K562 (cell line): ENCODE results near the gene SGMS1. TPM values are rescaled to one million over a fixed set of nuclear protein-coding genes. Genes with fewer than 3 reads are reported as not detected.

Experiments used
- ATAC-seq: fragments of 200-7000 bp; cut with Tn5 transposase; 3 replicates; pipeline ENCODE4 v1.9.1; 2020; ENCODE audit warnings: moderate library complexity
- BruUV-seq: library from RNA; stranded (reverse); fragments of 400-500 nt; replicated peaks from 2 replicates; lab custom pipeline; 2021; lab: Mats Ljungman, UMichigan
- CTCF ChIA-PET: fragments of 300-600 bp; formaldehyde crosslinking; extraction: SDS; loops from one replicate; lab custom pipeline; 2021; ENCODE audit warnings: low intra/inter-chr PET ratio; lab: Yijun Ruan, JAX
- POLR2A ChIA-PET: fragments of 300-600, 350-650 bp; sonication (Branson Sonifier 250); formaldehyde crosslinking; extraction: SDS; loops from one replicate; lab custom pipeline; 2021; ENCODE audit warnings: antibody characterized with exemption, inconsistent platforms; lab: Yijun Ruan, JAX
- DNase-seq, 4 experiments: peaks; one replicate each; pipeline versions ENCODE4 v3.0.0 to v3.0.0-alpha.2; 2011 to 2018; ENCODE audit warnings: low spot score in 3 of 4, mixed read lengths in 3 of 4; ENCODE audit errors: extremely low read depth in 1 of 4
- FAIRE-seq: peaks from 2 replicates; lab custom pipeline; 2011; peaks lifted over from hg19 to GRCh38; lab: Jason Lieb, UNC
- H2AFZ ChIP-seq: 2 replicates; pipeline ENCODE4 v1.6.0; 2011; ENCODE audit warnings: low read depth, low read length, control low read depth, inconsistent platforms
- H3K27ac ChIP-seq: fragments of 200-600 bp; 3 replicates; pipeline ENCODE4 v1.8.0; 2011; ENCODE audit warnings: low read depth, mild to moderate bottlenecking, control low read depth, inconsistent platforms, low read length, moderate library complexity, mixed read lengths; ENCODE audit errors: extremely low read depth
- H3K27me3 ChIP-seq, 2 experiments: fragments of 300-600 bp in 1 of 2; 2 replicates in 1 of 2; 3 replicates in 1 of 2; pipeline versions ENCODE4 v1.6.0 to v1.8.0; 2011; ENCODE audit warnings: inconsistent platforms in 2 of 2, low read length in 2 of 2, mild to moderate bottlenecking in 1 of 2, mixed read lengths in 1 of 2, moderate library complexity in 1 of 2; ENCODE audit not compliant: control insufficient read depth in 2 of 2, insufficient read depth in 2 of 2
- H3K36me3 ChIP-seq: fragments of 300-600 bp; 3 replicates; pipeline ENCODE4 v1.8.0; 2011; ENCODE audit warnings: mild to moderate bottlenecking, low read length, inconsistent platforms; ENCODE audit not compliant: control insufficient read depth, insufficient read depth
- H3K4me1 ChIP-seq, 2 experiments: fragments of 200-600 bp in 1 of 2; replicated peaks in 1 of 2; 2 replicates in 1 of 2; 3 replicates in 1 of 2; pipeline versions ENCODE4 v1.5.1 to v1.8.0; 2011; ENCODE audit warnings: inconsistent platforms in 2 of 2, low read length in 2 of 2, mild to moderate bottlenecking in 1 of 2, mixed read lengths in 1 of 2, moderate library complexity in 1 of 2; ENCODE audit not compliant: control insufficient read depth in 2 of 2, insufficient read depth in 2 of 2
- H3K4me2 ChIP-seq: 2 replicates; pipeline ENCODE4 v1.6.1; 2011; ENCODE audit warnings: low read length, control low read depth, inconsistent platforms, mixed read lengths; ENCODE audit not compliant: insufficient read depth
- H3K4me3 ChIP-seq: fragments of 200-600 bp; sonication (generic), shearing (Covaris generic); 2 replicates; pipeline ENCODE4 v1.5.1; 2016; ENCODE audit warnings: control low read depth, inconsistent platforms
- H3K79me2 ChIP-seq: fragments of 200-600 bp; 3 replicates; pipeline ENCODE4 v1.8.0; 2011; ENCODE audit warnings: low read length, inconsistent platforms; ENCODE audit not compliant: control insufficient read depth, insufficient read depth
- H3K9ac ChIP-seq, 2 experiments: 2 replicates each; pipeline versions ENCODE4 v1.6.0 to v1.6.1; 2011; ENCODE audit warnings: low read depth in 2 of 2, low read length in 2 of 2, control low read depth in 1 of 2, inconsistent platforms in 1 of 2, mild to moderate bottlenecking in 1 of 2, mixed read lengths in 1 of 2; ENCODE audit not compliant: insufficient read depth in 1 of 2
- H3K9me1 ChIP-seq: one replicate; pipeline ENCODE4 v1.6.0; 2011; ENCODE audit warnings: inconsistent platforms, mild to moderate bottlenecking, low read length, moderate library complexity; ENCODE audit not compliant: control insufficient read depth, insufficient read depth
- H3K9me3 ChIP-seq: replicated peaks from 2 replicates; pipeline ENCODE4 v1.5.1; 2011; ENCODE audit warnings: low read depth, low read length, inconsistent platforms; ENCODE audit not compliant: control insufficient read depth, insufficient read depth
- H4K20me1 ChIP-seq: replicated peaks from 2 replicates; pipeline ENCODE4 v1.6.1; 2011; ENCODE audit warnings: low read length, inconsistent platforms, mixed read lengths; ENCODE audit not compliant: control insufficient read depth, insufficient read depth
- ASH1L ChIP-seq: fragments of 450-650 bp; IDR thresholded peaks from 2 replicates; pipeline ENCODE4 v1.6.1; 2018; ENCODE audit warnings: borderline replicate concordance, mild to moderate bottlenecking, low read depth; ENCODE audit not compliant: partially characterized antibody
- BDP1 ChIP-seq: IDR thresholded peaks from 3 replicates; pipeline ENCODE4 v1.6.1; 2011; ENCODE audit not compliant: insufficient read length, insufficient read depth
- CEBPB ChIP-seq: fragments of 450-650 bp; IDR thresholded peaks from 2 replicates; pipeline ENCODE4 v1.6.1; 2016; ENCODE audit warnings: missing genetic modification characterization, missing compliant biosample characterization
- CHCHD3 ChIP-seq: fragments of 250-450 bp; sonication (Bioruptor Pico); IDR thresholded peaks from 2 replicates; pipeline ENCODE4 v2.1.2; 2022; ENCODE audit warnings: mild to moderate bottlenecking
- CREB3L1 ChIP-seq: fragments of 450-650 bp; IDR thresholded peaks from 2 replicates; pipeline ENCODE4 v1.6.1; 2014; ENCODE audit warnings: low read depth, mild to moderate bottlenecking, moderate library complexity, borderline replicate concordance
- GTF2B ChIP-seq: IDR thresholded peaks from 2 replicates; pipeline ENCODE4 v1.6.1; 2011; ENCODE audit not compliant: insufficient read length; ENCODE audit errors: extremely low read depth
- ILK ChIP-seq: fragments of 450-650 bp; IDR thresholded peaks from 2 replicates; pipeline ENCODE4 v1.6.1; 2016; ENCODE audit warnings: missing genetic modification characterization, low read depth, mild to moderate bottlenecking, missing compliant biosample characterization, moderate library complexity, borderline replicate concordance
- MCM7 ChIP-seq, 2 experiments: fragments of 450-650 bp; IDR thresholded peaks; 2 replicates each; pipeline ENCODE4 v1.6.1; 2016 to 2018
- NONO ChIP-seq, 2 experiments: fragments of 200-400 bp in 1 of 2; fragments of 450-650 bp in 1 of 2; formaldehyde crosslinking in 1 of 2; IDR thresholded peaks; 2 replicates each; pipeline ENCODE4 v1.6.1; 2017; ENCODE audit warnings: low read depth in 2 of 2, mild to moderate bottlenecking in 2 of 2, moderate library complexity in 2 of 2, low read length in 1 of 2
- PHF21A ChIP-seq: fragments of 450-650 bp; IDR thresholded peaks from 2 replicates; pipeline ENCODE4 v1.6.1; 2017; ENCODE audit warnings: low read depth, borderline replicate concordance
- RFX5 ChIP-seq: IDR thresholded peaks from 2 replicates; pipeline ENCODE4 v1.6.1; 2011; ENCODE audit warnings: low read depth, mild to moderate bottlenecking, improper control_type of control experiment, low read length
- ZC3H11A ChIP-seq: IDR thresholded peaks from 2 replicates; pipeline ENCODE4 v1.6.1; 2012; ENCODE audit warnings: low read depth, low read length, improper control_type of control experiment
- ZNF644 ChIP-seq: fragments of 200-800 bp; sonication (Bioruptor generic); IDR thresholded peaks from 2 replicates; pipeline ENCODE4 v1.6.1; 2016; ENCODE audit warnings: low read depth, missing genetic modification characterization, missing compliant biosample characterization
- ZNF655 ChIP-seq: fragments of 250-450 bp; sonication (Bioruptor Pico); IDR thresholded peaks from 2 replicates; pipeline ENCODE4 v1.5.0; 2021
- ZNF77 ChIP-seq: fragments of 250-450 bp; sonication (Bioruptor Pico); IDR thresholded peaks from 2 replicates; pipeline ENCODE4 v1.5.0; 2020
- WGBS: fragments of 100-300 bp; shearing (Covaris generic); methylation state at CpG from one replicate; pipeline ENCODE4 v1.1.6; 2016; ENCODE audit warnings: low coverage, mixed read lengths; ENCODE audit not compliant: insufficient coverage; ENCODE audit errors: missing lambda C conversion rate; 5-methylcytosine and 5-hydroxymethylcytosine counted together
- in situ Hi-C: fragments of 300-500 bp; cut with MboI; formaldehyde crosslinking; loops from 4 replicates; pipeline ENCODE4 v1.15.0; 2018; ENCODE audit warnings: inconsistent platforms, mixed read lengths
- intact Hi-C: fragments of 100-400 bp; cut with micrococcal nuclease; formaldehyde crosslinking; loops from 2 replicates; pipeline ENCODE4 v1.14.2; 2022
- polyA plus RNA-seq, 8 experiments: library from polyadenylated mRNA; depleted of rRNA in 4 of 8; stranded (reverse) in 5 of 8; unstranded in 3 of 8; fragments of >200 nt; fragmentation: Nextera tagmentation in 2 of 8; fragmentation: Illumina TruSeq in 1 of 8; extraction: Ambion mirVana in 2 of 8; extraction: Trizol in 1 of 8; gene quantifications; 2 replicates each; pipeline versions ENCODE4 v1.2.1 to v1.2.3, GENCODE V29; 2011 to 2014; ENCODE audit warnings: inconsistent platforms in 1 of 8, missing spikeins in 1 of 8
- total RNA-seq, 7 experiments: library from RNA; depleted of rRNA in 6 of 7; stranded (reverse); fragments of >200 nt in 6 of 7; fragmentation: Illumina TruSeq in 2 of 7; extraction: Trizol in 2 of 7; gene quantifications; 2 replicates each; pipeline versions ENCODE4 v1.2.1 to v1.2.3, GENCODE V29; 2011 to 2021; ENCODE audit warnings: low replicate concordance in 1 of 7
- TF ChIP-seq, protein P1 (sequence below): fragments of 150-350 bp; conservative IDR thresholded peaks from 2 replicates; pipeline ENCODE4 v1.6.1; 2014; ENCODE audit warnings: low read length

Gene SGMS1
- total and polyA plus RNA-seq, 9 of the 15 experiments (the other 6 are each of a cell fraction or from before 2014, with no cell fraction given), result 22.6 to 232 (median 82.2) TPM

- in situ Hi-C loops, result no loop called here
- 4% methylated on average over 3 of the region's 3 CpGs for WGBS
- Histone ChIP-seq H4K20me1 (0 out of 2 replicates have a peak, but pooled peaks cover 5% of the 10 kb centered on the region), H2AFZ (0 out of 2 replicates have a peak overlapping the region, but pooled peaks have one; percentile 3), H3K9me1 (no peaks in the 10 kb centered on the region), H3K4me1 (peaks cover 34 to 72% of the 10 kb centered on the region in 2 experiments), H3K27ac (peak overlapping the region; percentile 70), H3K27me3 (no peaks in the 10 kb centered on the region), H3K4me3 (peak overlapping the region; percentile 21), H3K79me2 (peaks cover 97% of the 10 kb centered on the region), H3K36me3 (peaks cover 10% of the 10 kb centered on the region; the same call in 2 of the 3 replicates), H3K9ac (peak overlapping the region; percentile 21 to 63; a peak in 3 of 4 replicates), H3K4me2 (peak overlapping the region; percentile 72), H3K9me3 (no peaks in the 10 kb centered on the region)
- TSS peak; percentile 32 for BruUV-seq
- ATAC-seq (peak; percentile 70), DNase-seq (peak; percentile 71 to 91 (median 77)), FAIRE-seq (peak; percentile 94)
- CTCF ChIA-PET, result no interaction called here
- intact Hi-C loops, result loop anchor here (1.0 to 5.0 kb wide), 3 partner anchors 69 to 263 kb away; no protein-coding TSS in a partner anchor
- POLR2A ChIA-PET, result interaction anchor here (0.6 to 1.5 kb wide), 10 partner anchors 10 to 204 kb away, joined by 3 to 7 read pairs (median 3); partner anchors contain the start of gene SGMS1
- no peak for TF ChIP-seq ZC3H11A
- peak; percentile 64; the same call in 1 of the 2 replicates for TF ChIP-seq ZNF644
- no peak for TF ChIP-seq ZNF655 (CRISPR knock-in tag)
- no peak for TF ChIP-seq GTF2B
- TF ChIP-seq NONO (IDR thresholded peaks at IDR 0.05; ENCODE audit: low read depth in 2 of 2, low read length in 1 of 2), result no peak
- 0 out of 2 replicates have a peak, but pooled peaks have one; percentile 28 for TF ChIP-seq CEBPB (tag)
- no peak for TF ChIP-seq PHF21A
- no peak for TF ChIP-seq BDP1
- TF ChIP-seq ZNF77 (CRISPR knock-in tag), result no peak
- no peak for TF ChIP-seq MCM7 (IDR thresholded peaks at IDR 0.05)
- no peak for TF ChIP-seq ASH1L
- TF ChIP-seq CREB3L1, result peak; percentile 75
- TF ChIP-seq ILK (tag), result no peak
- TF ChIP-seq RFX5, result no peak
- TF ChIP-seq CHCHD3 (CRISPR knock-in tag), result no peak
- TF ChIP-seq, protein P1, sequence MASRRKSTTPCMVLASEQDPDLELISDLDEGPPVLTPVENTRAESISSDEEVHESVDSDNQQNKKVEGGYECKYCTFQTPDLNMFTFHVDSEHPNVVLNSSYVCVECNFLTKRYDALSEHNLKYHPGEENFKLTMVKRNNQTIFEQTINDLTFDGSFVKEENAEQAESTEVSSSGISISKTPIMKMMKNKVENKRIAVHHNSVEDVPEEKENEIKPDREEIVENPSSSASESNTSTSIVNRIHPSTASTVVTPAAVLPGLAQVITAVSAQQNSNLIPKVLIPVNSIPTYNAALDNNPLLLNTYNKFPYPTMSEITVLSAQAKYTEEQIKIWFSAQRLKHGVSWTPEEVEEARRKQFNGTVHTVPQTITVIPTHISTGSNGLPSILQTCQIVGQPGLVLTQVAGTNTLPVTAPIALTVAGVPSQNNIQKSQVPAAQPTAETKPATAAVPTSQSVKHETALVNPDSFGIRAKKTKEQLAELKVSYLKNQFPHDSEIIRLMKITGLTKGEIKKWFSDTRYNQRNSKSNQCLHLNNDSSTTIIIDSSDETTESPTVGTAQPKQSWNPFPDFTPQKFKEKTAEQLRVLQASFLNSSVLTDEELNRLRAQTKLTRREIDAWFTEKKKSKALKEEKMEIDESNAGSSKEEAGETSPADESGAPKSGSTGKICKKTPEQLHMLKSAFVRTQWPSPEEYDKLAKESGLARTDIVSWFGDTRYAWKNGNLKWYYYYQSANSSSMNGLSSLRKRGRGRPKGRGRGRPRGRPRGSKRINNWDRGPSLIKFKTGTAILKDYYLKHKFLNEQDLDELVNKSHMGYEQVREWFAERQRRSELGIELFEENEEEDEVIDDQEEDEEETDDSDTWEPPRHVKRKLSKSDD, result no peak
Measured at GRCh38 chr10:50554995-50555568, 68.7 kb downstream of the SGMS1 start.
